Measurements from ENCODE around the gene KANTR. TPM values are rescaled to one million over a fixed set of nuclear protein-coding genes. Genes with fewer than 3 reads are reported as not detected.

Gene KANTR
- total RNA-seq, 1 donor from 2014 or later = 6.8 TPM

DNA sequence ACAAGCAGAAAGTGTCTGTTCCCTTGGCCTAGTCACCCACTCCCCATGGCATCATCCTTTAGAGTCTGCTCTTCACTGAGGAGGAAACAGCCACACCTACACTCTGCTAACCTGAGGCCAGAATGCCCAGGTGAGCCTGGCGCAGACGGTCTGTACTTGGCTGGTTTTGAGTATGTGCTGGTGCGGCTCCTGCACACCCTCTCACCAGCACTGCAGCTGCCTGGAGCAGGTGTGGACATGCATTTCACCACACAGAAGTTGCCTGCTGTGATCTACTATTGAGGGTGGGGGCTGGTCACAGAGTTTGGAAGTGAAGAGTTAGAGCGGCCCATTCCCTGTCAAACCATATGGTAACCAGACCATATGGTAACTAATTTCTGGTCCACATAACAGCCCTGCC, 39.5 kb downstream of the KANTR start:
- no peak overlapping the region for H3K27ac Mint-ChIP-seq (ENCODE audit: unreplicated experiment)
- Histone ChIP-seq H2AFZ (ENCODE audit: low read depth, low read length) (no peak overlapping the region), H3K79me2 (ENCODE audit: insufficient read depth, low read length) (no peaks in the 10 kb centered on the region), H3K4me3 (ENCODE audit: insufficient read depth, low read depth, low read length) (no peak overlapping the region), H3K4me2 (ENCODE audit: low read length) (no peak overlapping the region), H3K36me3 (ENCODE audit: insufficient read depth, low read length) (no peaks in the 10 kb centered on the region), H4K20me1 (ENCODE audit: insufficient read depth, low read length) (no peaks in the 10 kb centered on the region), H3K27ac (ENCODE audit: low read depth, low read length) (no peak overlapping the region), H3K9ac (ENCODE audit: low read length) (no peak overlapping the region), H3K4me1 (ENCODE audit: insufficient read depth, low read length) (no peaks in the 10 kb centered on the region), H3K9me3 (ENCODE audit: insufficient read depth, low read depth, low read length) (no peaks in the 10 kb centered on the region), H3K27me3 (ENCODE audit: insufficient read depth, low read length) (no peaks in the 10 kb centered on the region)
- FAIRE-seq (no peak), DNase-seq (ENCODE audit: low read depth) (no peak)
- H3K9me3 Mint-ChIP-seq (ENCODE audit: unreplicated experiment) = no peaks in the 10 kb centered on the region
- H3K36me3 Mint-ChIP-seq (ENCODE audit: low read depth, unreplicated experiment) = no peaks in the 10 kb centered on the region
- H3K27me3 Mint-ChIP-seq (ENCODE audit: low read depth, unreplicated experiment) = no peaks in the 10 kb centered on the region
- no peak overlapping the region for H3K4me3 Mint-ChIP-seq (ENCODE audit: unreplicated experiment)
- TF ChIP-seq, protein P1, sequence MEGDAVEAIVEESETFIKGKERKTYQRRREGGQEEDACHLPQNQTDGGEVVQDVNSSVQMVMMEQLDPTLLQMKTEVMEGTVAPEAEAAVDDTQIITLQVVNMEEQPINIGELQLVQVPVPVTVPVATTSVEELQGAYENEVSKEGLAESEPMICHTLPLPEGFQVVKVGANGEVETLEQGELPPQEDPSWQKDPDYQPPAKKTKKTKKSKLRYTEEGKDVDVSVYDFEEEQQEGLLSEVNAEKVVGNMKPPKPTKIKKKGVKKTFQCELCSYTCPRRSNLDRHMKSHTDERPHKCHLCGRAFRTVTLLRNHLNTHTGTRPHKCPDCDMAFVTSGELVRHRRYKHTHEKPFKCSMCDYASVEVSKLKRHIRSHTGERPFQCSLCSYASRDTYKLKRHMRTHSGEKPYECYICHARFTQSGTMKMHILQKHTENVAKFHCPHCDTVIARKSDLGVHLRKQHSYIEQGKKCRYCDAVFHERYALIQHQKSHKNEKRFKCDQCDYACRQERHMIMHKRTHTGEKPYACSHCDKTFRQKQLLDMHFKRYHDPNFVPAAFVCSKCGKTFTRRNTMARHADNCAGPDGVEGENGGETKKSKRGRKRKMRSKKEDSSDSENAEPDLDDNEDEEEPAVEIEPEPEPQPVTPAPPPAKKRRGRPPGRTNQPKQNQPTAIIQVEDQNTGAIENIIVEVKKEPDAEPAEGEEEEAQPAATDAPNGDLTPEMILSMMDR (IDR thresholded peaks at IDR 0.05; ENCODE audit: insufficient read depth, low read depth, low read length) = no peak
- no peak for TF ChIP-seq EZH2 (IDR thresholded peaks at IDR 0.05; ENCODE audit: insufficient read depth, low read length)
- H3K4me1 Mint-ChIP-seq (ENCODE audit: low read depth, unreplicated experiment) = no peaks in the 10 kb centered on the region

DNA sequence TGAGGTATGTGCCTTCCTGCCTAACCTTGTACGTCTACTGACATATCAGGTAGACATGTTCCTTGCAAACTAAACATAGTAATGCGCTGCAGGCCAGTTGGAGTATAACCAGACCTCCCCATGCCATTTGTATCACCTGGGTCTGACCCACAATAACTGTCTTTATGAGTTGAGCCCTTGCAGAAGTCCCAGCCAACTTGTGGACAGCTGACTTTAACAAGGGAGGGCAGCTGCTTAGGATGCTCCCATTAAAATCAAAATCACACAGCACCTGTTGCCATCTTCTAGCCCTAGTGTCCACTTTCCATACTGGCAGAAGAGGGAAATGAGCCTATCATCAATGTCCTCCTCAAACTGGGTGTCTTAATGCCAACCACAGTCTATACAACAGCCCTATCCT, 41.6 kb downstream of the KANTR start:
- Mint-ChIP-seq H3K4me3 (ENCODE audit: unreplicated experiment) (no peak overlapping the region), H3K27me3 (ENCODE audit: low read depth, unreplicated experiment) (no peaks in the 10 kb centered on the region), H3K36me3 (ENCODE audit: low read depth, unreplicated experiment) (no peaks in the 10 kb centered on the region), H3K4me1 (ENCODE audit: low read depth, unreplicated experiment) (no peaks in the 10 kb centered on the region), H3K9me3 (ENCODE audit: unreplicated experiment) (no peaks in the 10 kb centered on the region), H3K27ac (ENCODE audit: unreplicated experiment) (no peak overlapping the region)
- Histone ChIP-seq H3K9ac (ENCODE audit: low read length) (no peak overlapping the region), H3K4me1 (ENCODE audit: insufficient read depth, low read length) (no peaks in the 10 kb centered on the region), H3K9me3 (ENCODE audit: insufficient read depth, low read depth, low read length) (no peaks in the 10 kb centered on the region), H3K4me2 (ENCODE audit: low read length) (no peak overlapping the region), H3K36me3 (ENCODE audit: insufficient read depth, low read length) (no peaks in the 10 kb centered on the region), H3K27ac (ENCODE audit: low read depth, low read length) (no peak overlapping the region), H3K27me3 (ENCODE audit: insufficient read depth, low read length) (no peaks in the 10 kb centered on the region), H3K79me2 (ENCODE audit: insufficient read depth, low read length) (no peaks in the 10 kb centered on the region), H3K4me3 (ENCODE audit: insufficient read depth, low read depth, low read length) (no peak overlapping the region), H2AFZ (ENCODE audit: low read depth, low read length) (no peak overlapping the region), H4K20me1 (ENCODE audit: insufficient read depth, low read length) (no peaks in the 10 kb centered on the region)
- peak; percentile 29 for FAIRE-seq
- no peak for DNase-seq (ENCODE audit: low read depth)
- TF ChIP-seq, protein P1 (IDR thresholded peaks at IDR 0.05; ENCODE audit: insufficient read depth, low read depth, low read length) = no peak
- no peak for TF ChIP-seq EZH2 (IDR thresholded peaks at IDR 0.05; ENCODE audit: insufficient read depth, low read length)

DNA sequence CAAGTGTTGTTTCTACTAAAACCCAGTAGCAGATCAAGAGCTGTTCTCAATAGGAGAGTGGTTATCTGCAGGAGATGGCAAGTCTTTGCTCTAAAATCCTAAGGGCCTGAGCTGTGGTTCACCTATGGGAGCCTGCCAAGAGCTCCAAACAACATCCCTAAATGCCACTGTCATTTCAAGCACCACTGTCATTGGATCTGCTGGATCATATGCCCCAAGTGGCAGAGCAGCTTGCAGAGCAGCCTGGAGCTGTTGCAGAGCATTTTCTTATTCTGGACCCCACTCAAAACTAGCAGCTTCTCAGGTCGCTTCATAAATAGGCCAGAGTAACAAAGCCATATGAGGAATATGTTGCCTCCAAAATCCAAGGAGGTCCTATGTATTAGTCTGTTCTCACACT, 59.6 kb downstream of the KANTR start:
- Histone ChIP-seq H3K27me3 (ENCODE audit: insufficient read depth, low read length) (no peaks in the 10 kb centered on the region), H4K20me1 (ENCODE audit: insufficient read depth, low read length) (no peaks in the 10 kb centered on the region), H3K4me3 (ENCODE audit: insufficient read depth, low read depth, low read length) (no peak overlapping the region), H3K4me2 (ENCODE audit: low read length) (no peak overlapping the region), H2AFZ (ENCODE audit: low read depth, low read length) (no peak overlapping the region), H3K9ac (ENCODE audit: low read length) (no peak overlapping the region), H3K36me3 (ENCODE audit: insufficient read depth, low read length) (no peaks in the 10 kb centered on the region), H3K27ac (ENCODE audit: low read depth, low read length) (no peak overlapping the region), H3K79me2 (ENCODE audit: insufficient read depth, low read length) (no peaks in the 10 kb centered on the region), H3K9me3 (ENCODE audit: insufficient read depth, low read depth, low read length) (no peaks in the 10 kb centered on the region), H3K4me1 (ENCODE audit: insufficient read depth, low read length) (no peaks in the 10 kb centered on the region)
- no peaks in the 10 kb centered on the region for H3K9me3 Mint-ChIP-seq (ENCODE audit: unreplicated experiment)
- H3K4me1 Mint-ChIP-seq (ENCODE audit: low read depth, unreplicated experiment) = no peaks in the 10 kb centered on the region
- TF ChIP-seq, protein P1 (IDR thresholded peaks at IDR 0.05; ENCODE audit: insufficient read depth, low read depth, low read length) = no peak
- no peak for TF ChIP-seq EZH2 (IDR thresholded peaks at IDR 0.05; ENCODE audit: insufficient read depth, low read length)
- no peak overlapping the region for H3K4me3 Mint-ChIP-seq (ENCODE audit: unreplicated experiment)
- DNase-seq (ENCODE audit: low read depth) (no peak), FAIRE-seq (peak; percentile 73)
- peaks cover 5% of the 10 kb centered on the region for H3K36me3 Mint-ChIP-seq (ENCODE audit: low read depth, unreplicated experiment)
- no peak overlapping the region for H3K27ac Mint-ChIP-seq (ENCODE audit: unreplicated experiment)
- H3K27me3 Mint-ChIP-seq (ENCODE audit: low read depth, unreplicated experiment) = no peaks in the 10 kb centered on the region
